DND-41 (cell line): ENCODE results near the gene SMIM1.

Source experiments
- ATAC-seq: fragments of 200-7000 bp; cut with Tn5 transposase; 3 replicates; pipeline ENCODE4 v1.9.1; 2021; ENCODE audit warnings: low read depth; ENCODE audit not compliant: insufficient read depth
- DNase-seq: peaks from one replicate; pipeline ENCODE4 v3.0.0-alpha.2; 2020
- H2AFZ ChIP-seq: 2 replicates; pipeline ENCODE4 v1.6.0; 2012; ENCODE audit warnings: low read depth, low read length
- H3K27ac ChIP-seq: 2 replicates; pipeline ENCODE4 v1.5.1; 2012; ENCODE audit warnings: low read length, inconsistent platforms
- H3K27me3 ChIP-seq: fragments of 200-600 bp; sonication (generic); 2 replicates; pipeline ENCODE4 v1.6.0; 2012; ENCODE audit warnings: low read length, mild to moderate bottlenecking, inconsistent platforms; ENCODE audit not compliant: insufficient read depth, poor library complexity
- H3K36me3 ChIP-seq: 2 replicates; pipeline ENCODE4 v1.5.1; 2012; ENCODE audit warnings: low read length, inconsistent platforms; ENCODE audit not compliant: insufficient read depth
- H3K4me1 ChIP-seq: 2 replicates; pipeline ENCODE4 v1.5.1; 2012; ENCODE audit warnings: mild to moderate bottlenecking, low read length; ENCODE audit not compliant: insufficient read depth
- H3K4me2 ChIP-seq: 2 replicates; pipeline ENCODE4 v1.6.0; 2012; ENCODE audit warnings: mild to moderate bottlenecking, moderate library complexity, low read length, inconsistent platforms; ENCODE audit not compliant: insufficient read depth
- H3K4me3 ChIP-seq, 2 experiments: fragments of 200-600 bp in 1 of 2; shearing (Covaris generic) in 1 of 2; 2 replicates each; pipeline ENCODE4 v1.5.1; 2012 to 2016; ENCODE audit warnings: inconsistent platforms in 2 of 2, low read length in 2 of 2, mild to moderate bottlenecking in 2 of 2, low read depth in 1 of 2, moderate library complexity in 1 of 2
- H3K79me2 ChIP-seq: 2 replicates; pipeline ENCODE4 v1.6.0; 2012; ENCODE audit warnings: low read length, inconsistent platforms; ENCODE audit not compliant: insufficient read depth
- H3K9ac ChIP-seq: 2 replicates; pipeline ENCODE4 v1.6.0; 2012; ENCODE audit warnings: low read depth, mild to moderate bottlenecking, inconsistent platforms, low read length, moderate library complexity
- H3K9me3 ChIP-seq: 2 replicates; pipeline ENCODE4 v1.5.1; 2012; ENCODE audit warnings: low read length, moderate library complexity, mild to moderate bottlenecking, inconsistent platforms; ENCODE audit not compliant: insufficient read depth, severe bottlenecking
- H4K20me1 ChIP-seq: 2 replicates; pipeline ENCODE4 v1.6.0; 2012; ENCODE audit warnings: low read length; ENCODE audit not compliant: insufficient read depth
- CTCF ChIP-seq: IDR thresholded peaks from 2 replicates; pipeline ENCODE4 v1.5.1; 2012; ENCODE audit warnings: borderline replicate concordance, low read length, moderate library complexity, mild to moderate bottlenecking; ENCODE audit not compliant: poor library complexity, severe bottlenecking; ENCODE audit errors: extremely low read depth
- EZH2 ChIP-seq: IDR thresholded peaks from 3 replicates; pipeline ENCODE4 v1.6.1; 2012; ENCODE audit warnings: borderline replicate concordance, low read depth, mild to moderate bottlenecking, moderate library complexity, low read length, inconsistent platforms; ENCODE audit not compliant: severe bottlenecking

SMIM1 gene

GRCh38 chr1:3736708-3737107 lies 35.8 kb upstream of the SMIM1 start:
- H3K4me2 ChIP-seq, result no peak overlapping the region
- TF ChIP-seq CTCF (no peak), EZH2 (no peak)
- peaks cover 7% of the 10 kb centered on the region; the same call in 1 of the 2 replicates for H4K20me1 ChIP-seq
- no peaks in the 10 kb centered on the region for H3K9me3 ChIP-seq
- ATAC-seq (no peak), DNase-seq (no peak)
- no peaks in the 10 kb centered on the region for H3K79me2 ChIP-seq
- H3K4me1 ChIP-seq, result no peaks in the 10 kb centered on the region
- no peak overlapping the region for H3K4me3 ChIP-seq
- H3K27me3 ChIP-seq, result no peaks in the 10 kb centered on the region
- no peak overlapping the region for H3K27ac ChIP-seq
- H3K36me3 ChIP-seq, result peaks cover 28% of the 10 kb centered on the region
- no peak overlapping the region for H3K9ac ChIP-seq
- H2AFZ ChIP-seq, result no peak overlapping the region

- DNase-seq (no peak), ATAC-seq (no peak)
- Histone ChIP-seq H3K4me2 (no peak overlapping the region), H3K79me2 (no peaks in the 10 kb centered on the region), H3K36me3 (peaks cover 7% of the 10 kb centered on the region; the same call in 1 of the 2 replicates), H3K9ac (no peak overlapping the region), H2AFZ (no peak overlapping the region), H4K20me1 (peaks cover 7% of the 10 kb centered on the region; the same call in 1 of the 2 replicates), H3K27me3 (no peaks in the 10 kb centered on the region), H3K27ac (no peak overlapping the region), H3K4me1 (no peaks in the 10 kb centered on the region), H3K4me3 (no peak overlapping the region), H3K9me3 (no peaks in the 10 kb centered on the region)
- no peak for TF ChIP-seq CTCF
- no peak for TF ChIP-seq EZH2
Observed at GRCh38 chr1:3738943-3739342, 33.6 kb upstream of the SMIM1 start.

GRCh38 chr1:3740042-3740441 lies 32.5 kb upstream of the SMIM1 start:
- no peak overlapping the region for H2AFZ ChIP-seq
- no peak for DNase-seq
- ATAC-seq, result no peak
- no peaks in the 10 kb centered on the region for H3K36me3 ChIP-seq
- TF ChIP-seq CTCF (no peak), EZH2 (no peak)
- no peak overlapping the region for H3K27ac ChIP-seq
- no peaks in the 10 kb centered on the region for H3K4me1 ChIP-seq
- no peak overlapping the region for H3K4me3 ChIP-seq
- H3K4me2 ChIP-seq, result no peak overlapping the region
- no peaks in the 10 kb centered on the region for H3K79me2 ChIP-seq
- H4K20me1 ChIP-seq, result no peaks in the 10 kb centered on the region; the same call in 1 of the 2 replicates
- H3K27me3 ChIP-seq, result no peaks in the 10 kb centered on the region
- H3K9me3 ChIP-seq, result no peaks in the 10 kb centered on the region
- H3K9ac ChIP-seq, result no peak overlapping the region

GRCh38 chr1:3740752-3741151 lies 31.8 kb upstream of the SMIM1 start:
- Histone ChIP-seq H3K27ac (no peak overlapping the region), H4K20me1 (no peaks in the 10 kb centered on the region; the same call in 1 of the 2 replicates), H3K9me3 (no peaks in the 10 kb centered on the region), H3K4me1 (no peaks in the 10 kb centered on the region), H3K27me3 (no peaks in the 10 kb centered on the region), H3K9ac (no peak overlapping the region), H3K36me3 (no peaks in the 10 kb centered on the region), H3K79me2 (no peaks in the 10 kb centered on the region), H3K4me2 (no peak overlapping the region), H2AFZ (no peak overlapping the region), H3K4me3 (no peak overlapping the region)
- no peak for TF ChIP-seq EZH2
- TF ChIP-seq CTCF, result no peak
- no peak for DNase-seq
- no peak for ATAC-seq
